WTC11 (cell line): ENCODE results near the gene H6PD. TPM values are rescaled to one million over a fixed set of nuclear protein-coding genes. Genes with fewer than 3 reads are reported as not detected.

ENCODE experiments used
- ATAC-seq: fragments of 200-7000 bp; cut with Tn5 transposase; 2 replicates; pipeline ENCODE4 v1.10.0; 2021; ENCODE audit warnings: mild to moderate bottlenecking, moderate library complexity
- CTCF ChIA-PET: fragments of 300-600 bp; sonication (Branson Sonifier 250); formaldehyde crosslinking; loops from one replicate; lab custom pipeline; 2021; ENCODE audit warnings: antibody characterized with exemption; lab: Charles Lee
- POLR2A ChIA-PET: fragments of 350-600 bp; sonication (Branson Sonifier 250); formaldehyde crosslinking; loops from one replicate; lab custom pipeline; 2021; ENCODE audit warnings: antibody characterized with exemption; lab: Charles Lee
- DNase-seq: peaks from one replicate; pipeline ENCODE4 v3.0.0; 2021; ENCODE audit warnings: low spot score
- H3K27ac Mint-ChIP-seq: 2 replicates; pipeline ENCODE4 v1.8.0; 2021; ENCODE audit warnings: mixed read lengths
- H3K27me3 Mint-ChIP-seq: 2 replicates; pipeline ENCODE4 v1.8.0; 2021; ENCODE audit warnings: low read depth, mild to moderate bottlenecking, moderate library complexity, mixed read lengths
- H3K36me3 Mint-ChIP-seq: 2 replicates; pipeline ENCODE4 v1.8.0; 2021; ENCODE audit warnings: mixed read lengths
- H3K4me1 Mint-ChIP-seq: 2 replicates; pipeline ENCODE4 v1.8.0; 2022; ENCODE audit warnings: mixed read lengths
- H3K4me3 Mint-ChIP-seq: 2 replicates; pipeline ENCODE4 v1.8.0; 2021; ENCODE audit warnings: mild to moderate bottlenecking, moderate library complexity, mixed read lengths
- H3K9me3 Mint-ChIP-seq: 2 replicates; pipeline ENCODE4 v1.8.0; 2021; ENCODE audit warnings: mixed read lengths
- CREM ChIP-seq: sonication (generic); formaldehyde crosslinking; IDR thresholded peaks from 2 replicates; pipeline ENCODE4 v1.8.1; 2022; ENCODE audit warnings: mild to moderate bottlenecking, missing genetic modification reagents, moderate library complexity
- ESRRA ChIP-seq: sonication (generic); formaldehyde crosslinking; IDR thresholded peaks from 2 replicates; pipeline ENCODE4 v1.8.1; 2022; ENCODE audit warnings: mild to moderate bottlenecking, missing genetic modification reagents, borderline replicate concordance
- ETV6 ChIP-seq: sonication (generic); formaldehyde crosslinking; IDR thresholded peaks from 2 replicates; pipeline ENCODE4 v1.8.1; 2022; ENCODE audit warnings: mild to moderate bottlenecking, missing genetic modification reagents
- FOXP4 ChIP-seq: sonication (generic); formaldehyde crosslinking; IDR thresholded peaks from 2 replicates; pipeline ENCODE4 v1.8.0; 2022; ENCODE audit warnings: mild to moderate bottlenecking, missing genetic modification reagents
- KAT7 ChIP-seq: sonication (generic); formaldehyde crosslinking; IDR thresholded peaks from 2 replicates; pipeline ENCODE4 v1.8.1; 2023; ENCODE audit warnings: missing genetic modification reagents, mild to moderate bottlenecking, borderline replicate concordance
- MAX ChIP-seq: sonication (generic); formaldehyde crosslinking; IDR thresholded peaks from 2 replicates; pipeline ENCODE4 v1.8.0; 2022; ENCODE audit warnings: mild to moderate bottlenecking, missing genetic modification reagents
- MXD4 ChIP-seq: fragments of 250-450 bp; sonication (Bioruptor Pico); IDR thresholded peaks from 2 replicates; pipeline ENCODE4 v1.8.0; 2021; ENCODE audit warnings: mild to moderate bottlenecking, moderate library complexity, borderline replicate concordance
- NFYB ChIP-seq: sonication (generic); formaldehyde crosslinking; conservative IDR thresholded peaks from 2 replicates; pipeline ENCODE4 v1.8.0; 2022; ENCODE audit warnings: low read depth, missing genetic modification reagents
- NR1H2 ChIP-seq: sonication (generic); formaldehyde crosslinking; IDR thresholded peaks from 2 replicates; pipeline ENCODE4 v1.9.0; 2021; ENCODE audit warnings: mild to moderate bottlenecking, moderate library complexity, missing genetic modification reagents
- NR3C1 ChIP-seq: sonication (generic); formaldehyde crosslinking; conservative IDR thresholded peaks from 2 replicates; pipeline ENCODE4 v1.8.1; 2023; ENCODE audit warnings: low read depth, mild to moderate bottlenecking, missing genetic modification reagents
- SMAD3 ChIP-seq: sonication (generic); formaldehyde crosslinking; IDR thresholded peaks from 2 replicates; pipeline ENCODE4 v1.8.0; 2022; ENCODE audit warnings: missing genetic modification reagents, mild to moderate bottlenecking, borderline replicate concordance
- ZNF121 ChIP-seq: sonication (generic); formaldehyde crosslinking; IDR thresholded peaks from 2 replicates; pipeline ENCODE4 v1.8.0; 2023; ENCODE audit warnings: missing genetic modification reagents
- total RNA-seq: library from RNA; stranded (reverse); gene quantifications from 3 replicates; pipeline ENCODE4 v1.2.3, GENCODE V29; 2021
- TF ChIP-seq, protein P1 (sequence below): fragments of 250-450 bp; sonication (Bioruptor Pico); IDR thresholded peaks from 2 replicates; pipeline ENCODE4 v1.8.0; 2021; ENCODE audit warnings: mild to moderate bottlenecking
- TF ChIP-seq, protein P2 (sequence below): sonication (generic); formaldehyde crosslinking; IDR thresholded peaks from 2 replicates; pipeline ENCODE4 v1.8.1; 2023; ENCODE audit warnings: mild to moderate bottlenecking, missing genetic modification reagents, borderline replicate concordance
- TF ChIP-seq, protein P3 (sequence below): sonication (generic); formaldehyde crosslinking; IDR thresholded peaks from 2 replicates; pipeline ENCODE4 v1.8.0; 2023; ENCODE audit warnings: missing genetic modification reagents
- TF ChIP-seq, protein P4 (sequence below): fragments of 250-450 bp; sonication (Bioruptor Pico); IDR thresholded peaks from 2 replicates; pipeline ENCODE4 v1.9.0; 2021; ENCODE audit warnings: mild to moderate bottlenecking
- TF ChIP-seq, protein P5 (sequence below): sonication (generic); formaldehyde crosslinking; IDR thresholded peaks from 2 replicates; pipeline ENCODE4 v1.8.0; 2023; ENCODE audit warnings: mild to moderate bottlenecking, missing genetic modification reagents

Gene H6PD
- total RNA-seq, 1 experiment from 2014 or later: 7.4 TPM

- TF ChIP-seq, protein P1, sequence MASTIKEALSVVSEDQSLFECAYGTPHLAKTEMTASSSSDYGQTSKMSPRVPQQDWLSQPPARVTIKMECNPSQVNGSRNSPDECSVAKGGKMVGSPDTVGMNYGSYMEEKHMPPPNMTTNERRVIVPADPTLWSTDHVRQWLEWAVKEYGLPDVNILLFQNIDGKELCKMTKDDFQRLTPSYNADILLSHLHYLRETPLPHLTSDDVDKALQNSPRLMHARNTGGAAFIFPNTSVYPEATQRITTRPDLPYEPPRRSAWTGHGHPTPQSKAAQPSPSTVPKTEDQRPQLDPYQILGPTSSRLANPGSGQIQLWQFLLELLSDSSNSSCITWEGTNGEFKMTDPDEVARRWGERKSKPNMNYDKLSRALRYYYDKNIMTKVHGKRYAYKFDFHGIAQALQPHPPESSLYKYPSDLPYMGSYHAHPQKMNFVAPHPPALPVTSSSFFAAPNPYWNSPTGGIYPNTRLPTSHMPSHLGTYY (CRISPR knock-in tag): no peak
- TF ChIP-seq NR1H2 (no peak), ETV6 (CRISPR knock-in tag) (no peak), SMAD3 (CRISPR knock-in tag) (no peak), NR3C1 (CRISPR knock-in tag) (no peak)
- TF ChIP-seq, protein P2, sequence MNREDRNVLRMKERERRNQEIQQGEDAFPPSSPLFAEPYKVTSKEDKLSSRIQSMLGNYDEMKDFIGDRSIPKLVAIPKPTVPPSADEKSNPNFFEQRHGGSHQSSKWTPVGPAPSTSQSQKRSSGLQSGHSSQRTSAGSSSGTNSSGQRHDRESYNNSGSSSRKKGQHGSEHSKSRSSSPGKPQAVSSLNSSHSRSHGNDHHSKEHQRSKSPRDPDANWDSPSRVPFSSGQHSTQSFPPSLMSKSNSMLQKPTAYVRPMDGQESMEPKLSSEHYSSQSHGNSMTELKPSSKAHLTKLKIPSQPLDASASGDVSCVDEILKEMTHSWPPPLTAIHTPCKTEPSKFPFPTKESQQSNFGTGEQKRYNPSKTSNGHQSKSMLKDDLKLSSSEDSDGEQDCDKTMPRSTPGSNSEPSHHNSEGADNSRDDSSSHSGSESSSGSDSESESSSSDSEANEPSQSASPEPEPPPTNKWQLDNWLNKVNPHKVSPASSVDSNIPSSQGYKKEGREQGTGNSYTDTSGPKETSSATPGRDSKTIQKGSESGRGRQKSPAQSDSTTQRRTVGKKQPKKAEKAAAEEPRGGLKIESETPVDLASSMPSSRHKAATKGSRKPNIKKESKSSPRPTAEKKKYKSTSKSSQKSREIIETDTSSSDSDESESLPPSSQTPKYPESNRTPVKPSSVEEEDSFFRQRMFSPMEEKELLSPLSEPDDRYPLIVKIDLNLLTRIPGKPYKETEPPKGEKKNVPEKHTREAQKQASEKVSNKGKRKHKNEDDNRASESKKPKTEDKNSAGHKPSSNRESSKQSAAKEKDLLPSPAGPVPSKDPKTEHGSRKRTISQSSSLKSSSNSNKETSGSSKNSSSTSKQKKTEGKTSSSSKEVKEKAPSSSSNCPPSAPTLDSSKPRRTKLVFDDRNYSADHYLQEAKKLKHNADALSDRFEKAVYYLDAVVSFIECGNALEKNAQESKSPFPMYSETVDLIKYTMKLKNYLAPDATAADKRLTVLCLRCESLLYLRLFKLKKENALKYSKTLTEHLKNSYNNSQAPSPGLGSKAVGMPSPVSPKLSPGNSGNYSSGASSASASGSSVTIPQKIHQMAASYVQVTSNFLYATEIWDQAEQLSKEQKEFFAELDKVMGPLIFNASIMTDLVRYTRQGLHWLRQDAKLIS (CRISPR knock-in tag): no peak
These were observed 73.7 kb downstream of the H6PD start (continued) for GRCh38 chr1:9308236-9308785.

DNA sequence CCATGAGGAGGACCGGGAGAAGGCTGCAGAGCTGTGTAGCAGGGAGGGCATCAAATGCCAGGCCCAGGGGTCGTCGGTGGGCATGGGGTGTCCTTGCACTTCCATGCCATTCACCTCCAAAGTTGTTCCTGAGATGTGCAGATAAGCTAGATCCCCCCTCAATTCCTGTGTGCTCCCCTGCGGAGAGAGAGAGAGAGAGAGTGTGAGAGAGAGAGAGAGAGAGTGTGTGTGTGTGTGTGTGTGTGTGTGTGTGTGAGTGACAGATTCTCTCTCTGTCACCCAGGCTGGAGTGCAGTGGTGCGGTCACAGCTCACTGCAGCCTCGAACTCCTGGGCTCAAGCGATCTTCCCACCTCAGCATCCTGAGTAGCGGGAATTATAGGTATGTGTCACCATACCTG lies 74.5 kb downstream of the H6PD start:
- H3K27ac Mint-ChIP-seq: no peak overlapping the region
- no peak for DNase-seq
- no peaks in the 10 kb centered on the region for H3K9me3 Mint-ChIP-seq
- H3K4me1 Mint-ChIP-seq: no peaks in the 10 kb centered on the region
- TF ChIP-seq KAT7 (CRISPR knock-in tag) (no peak), CREM (no peak), NFYB (CRISPR knock-in tag) (no peak), ZNF121 (CRISPR knock-in tag) (no peak)
- TF ChIP-seq, protein P2 (CRISPR knock-in tag): no peak
- TF ChIP-seq, protein P3, sequence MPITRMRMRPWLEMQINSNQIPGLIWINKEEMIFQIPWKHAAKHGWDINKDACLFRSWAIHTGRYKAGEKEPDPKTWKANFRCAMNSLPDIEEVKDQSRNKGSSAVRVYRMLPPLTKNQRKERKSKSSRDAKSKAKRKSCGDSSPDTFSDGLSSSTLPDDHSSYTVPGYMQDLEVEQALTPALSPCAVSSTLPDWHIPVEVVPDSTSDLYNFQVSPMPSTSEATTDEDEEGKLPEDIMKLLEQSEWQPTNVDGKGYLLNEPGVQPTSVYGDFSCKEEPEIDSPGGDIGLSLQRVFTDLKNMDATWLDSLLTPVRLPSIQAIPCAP (CRISPR knock-in tag): no peak
- TF ChIP-seq, all 79 proteins: peak for 0
- ChIA-PET CTCF (interaction anchor here (1.1 to 1.4 kb wide), 2 partner anchors 20 to 147 kb away, joined by 3 to 5 read pairs; no protein-coding TSS in a partner anchor), POLR2A (no interaction called here)
- Mint-ChIP-seq H3K36me3 (no peaks in the 10 kb centered on the region), H3K4me3 (no peak overlapping the region), H3K27me3 (no peaks in the 10 kb centered on the region)
- no peak for ATAC-seq

DNA sequence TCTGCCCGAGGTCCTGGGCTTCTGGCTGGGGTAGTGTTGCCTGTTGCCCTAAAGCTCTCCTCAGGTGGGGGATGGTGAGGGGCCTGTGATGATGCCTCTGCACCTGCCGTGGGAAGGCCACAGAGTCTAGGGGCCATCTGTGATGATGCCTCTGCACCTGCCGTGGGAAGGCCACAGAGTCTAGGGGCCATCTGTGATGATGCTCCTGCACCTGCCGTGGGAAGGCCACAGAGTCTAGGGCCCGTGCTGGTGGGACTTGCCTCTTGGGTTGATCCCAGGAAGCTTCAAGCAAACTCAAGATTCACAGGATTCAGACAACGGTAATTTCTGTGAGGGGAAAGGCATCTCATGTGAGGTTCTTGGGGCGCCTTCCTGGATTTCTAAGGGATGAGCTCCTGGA lies 75.4 kb downstream of the H6PD start:
- Mint-ChIP-seq H3K9me3 (no peaks in the 10 kb centered on the region), H3K27ac (no peak overlapping the region), H3K4me3 (no peak overlapping the region), H3K27me3 (no peaks in the 10 kb centered on the region), H3K36me3 (no peaks in the 10 kb centered on the region), H3K4me1 (no peaks in the 10 kb centered on the region)
- CTCF ChIA-PET: interaction anchor here (1.0 to 1.4 kb wide), 3 partner anchors 21 to 146 kb away, joined by 3 to 5 read pairs (median 3); no protein-coding TSS in a partner anchor
- no peak for DNase-seq
- POLR2A ChIA-PET: no interaction called here
- no peak for ATAC-seq
- TF ChIP-seq FOXP4 (CRISPR knock-in tag): no peak
- no peak for TF ChIP-seq MXD4
- no peak for TF ChIP-seq ESRRA (CRISPR knock-in tag)
- no peak for TF ChIP-seq MAX (CRISPR knock-in tag)
- TF ChIP-seq, protein P4, sequence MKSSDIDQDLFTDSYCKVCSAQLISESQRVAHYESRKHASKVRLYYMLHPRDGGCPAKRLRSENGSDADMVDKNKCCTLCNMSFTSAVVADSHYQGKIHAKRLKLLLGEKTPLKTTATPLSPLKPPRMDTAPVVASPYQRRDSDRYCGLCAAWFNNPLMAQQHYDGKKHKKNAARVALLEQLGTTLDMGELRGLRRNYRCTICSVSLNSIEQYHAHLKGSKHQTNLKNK (CRISPR knock-in tag): no peak
- TF ChIP-seq, protein P5, sequence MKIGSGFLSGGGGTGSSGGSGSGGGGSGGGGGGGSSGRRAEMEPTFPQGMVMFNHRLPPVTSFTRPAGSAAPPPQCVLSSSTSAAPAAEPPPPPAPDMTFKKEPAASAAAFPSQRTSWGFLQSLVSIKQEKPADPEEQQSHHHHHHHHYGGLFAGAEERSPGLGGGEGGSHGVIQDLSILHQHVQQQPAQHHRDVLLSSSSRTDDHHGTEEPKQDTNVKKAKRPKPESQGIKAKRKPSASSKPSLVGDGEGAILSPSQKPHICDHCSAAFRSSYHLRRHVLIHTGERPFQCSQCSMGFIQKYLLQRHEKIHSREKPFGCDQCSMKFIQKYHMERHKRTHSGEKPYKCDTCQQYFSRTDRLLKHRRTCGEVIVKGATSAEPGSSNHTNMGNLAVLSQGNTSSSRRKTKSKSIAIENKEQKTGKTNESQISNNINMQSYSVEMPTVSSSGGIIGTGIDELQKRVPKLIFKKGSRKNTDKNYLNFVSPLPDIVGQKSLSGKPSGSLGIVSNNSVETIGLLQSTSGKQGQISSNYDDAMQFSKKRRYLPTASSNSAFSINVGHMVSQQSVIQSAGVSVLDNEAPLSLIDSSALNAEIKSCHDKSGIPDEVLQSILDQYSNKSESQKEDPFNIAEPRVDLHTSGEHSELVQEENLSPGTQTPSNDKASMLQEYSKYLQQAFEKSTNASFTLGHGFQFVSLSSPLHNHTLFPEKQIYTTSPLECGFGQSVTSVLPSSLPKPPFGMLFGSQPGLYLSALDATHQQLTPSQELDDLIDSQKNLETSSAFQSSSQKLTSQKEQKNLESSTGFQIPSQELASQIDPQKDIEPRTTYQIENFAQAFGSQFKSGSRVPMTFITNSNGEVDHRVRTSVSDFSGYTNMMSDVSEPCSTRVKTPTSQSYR (CRISPR knock-in tag): no peak
- no peak for TF ChIP-seq KAT7 (CRISPR knock-in tag)
